ENCODE data around the gene TTC6.

Gene TTC6

GRCh38 chr14:37641117-37641516 lies 45.7 kb downstream of the TTC6 start:
- H3K27ac ChIP-seq, result no peak overlapping the region
- H3K4me3 ChIP-seq, result no peak overlapping the region
- no peak for DNase-seq (ENCODE audit: low spot score)

GRCh38 chr14:37642125-37642524 lies 46.7 kb downstream of the TTC6 start:
- DNase-seq (ENCODE audit: low spot score), result no peak
- no peak for TF ChIP-seq CTCF (IDR thresholded peaks at IDR 0.05)

More at GRCh38 chr14:37641117-37641516, 45.7 kb downstream of the TTC6 start:
- no peak for TF ChIP-seq CTCF (IDR thresholded peaks at IDR 0.05)

GRCh38 chr14:37643701-37644100 lies 48.3 kb downstream of the TTC6 start:
- no peak for TF ChIP-seq CTCF (IDR thresholded peaks at IDR 0.05)
- H3K4me3 ChIP-seq, result no peak overlapping the region
- no peak for DNase-seq (ENCODE audit: low spot score)

More at GRCh38 chr14:37642125-37642524, 46.7 kb downstream of the TTC6 start:
- Histone ChIP-seq H3K4me3 (no peak overlapping the region), H3K27ac (no peak overlapping the region)

More at GRCh38 chr14:37643701-37644100, 48.3 kb downstream of the TTC6 start:
- H3K27ac ChIP-seq, result no peak overlapping the region
